ENCODE measurements around the gene RIOX2. TPM values are rescaled to one million over a fixed set of nuclear protein-coding genes. Genes with fewer than 3 reads are reported as not detected.

Gene RIOX2
- total RNA-seq, 1 donor from 2014 or later = 40.3 TPM

DNA sequence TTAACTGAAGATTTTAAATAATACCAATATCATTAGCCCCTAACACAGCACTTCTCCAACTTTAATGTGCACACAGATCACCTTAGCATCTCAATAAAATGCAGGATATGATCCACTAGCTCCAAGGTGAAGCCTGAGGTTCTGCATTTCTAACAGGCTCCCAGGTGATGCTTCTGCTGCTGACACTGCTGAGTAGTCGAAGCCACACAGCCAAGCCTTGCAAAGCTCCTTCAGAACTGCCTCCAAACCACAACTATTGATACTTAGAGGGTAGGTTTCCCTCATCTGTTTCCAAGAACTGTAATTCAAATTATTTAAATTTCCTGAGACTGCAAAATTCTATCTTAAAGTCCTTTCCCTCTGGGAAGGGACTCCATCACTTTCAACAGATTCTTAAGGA, 3.9 kb downstream of the RIOX2 start:
- TF ChIP-seq, protein P1, sequence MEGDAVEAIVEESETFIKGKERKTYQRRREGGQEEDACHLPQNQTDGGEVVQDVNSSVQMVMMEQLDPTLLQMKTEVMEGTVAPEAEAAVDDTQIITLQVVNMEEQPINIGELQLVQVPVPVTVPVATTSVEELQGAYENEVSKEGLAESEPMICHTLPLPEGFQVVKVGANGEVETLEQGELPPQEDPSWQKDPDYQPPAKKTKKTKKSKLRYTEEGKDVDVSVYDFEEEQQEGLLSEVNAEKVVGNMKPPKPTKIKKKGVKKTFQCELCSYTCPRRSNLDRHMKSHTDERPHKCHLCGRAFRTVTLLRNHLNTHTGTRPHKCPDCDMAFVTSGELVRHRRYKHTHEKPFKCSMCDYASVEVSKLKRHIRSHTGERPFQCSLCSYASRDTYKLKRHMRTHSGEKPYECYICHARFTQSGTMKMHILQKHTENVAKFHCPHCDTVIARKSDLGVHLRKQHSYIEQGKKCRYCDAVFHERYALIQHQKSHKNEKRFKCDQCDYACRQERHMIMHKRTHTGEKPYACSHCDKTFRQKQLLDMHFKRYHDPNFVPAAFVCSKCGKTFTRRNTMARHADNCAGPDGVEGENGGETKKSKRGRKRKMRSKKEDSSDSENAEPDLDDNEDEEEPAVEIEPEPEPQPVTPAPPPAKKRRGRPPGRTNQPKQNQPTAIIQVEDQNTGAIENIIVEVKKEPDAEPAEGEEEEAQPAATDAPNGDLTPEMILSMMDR (IDR thresholded peaks at IDR 0.05; ENCODE audit: insufficient read depth, low read length, severe bottlenecking) = no peak
- no peak for FAIRE-seq
- H3K4me3 ChIP-seq (ENCODE audit: low read depth, low read length) = no peak overlapping the region
- no peaks in the 10 kb centered on the region for H3K27me3 ChIP-seq (ENCODE audit: control insufficient read depth, insufficient read depth, low read length)
- peaks cover 4% of the 10 kb centered on the region for H3K36me3 ChIP-seq (ENCODE audit: control insufficient read depth, insufficient read depth, low read length)
- DNase-seq (ENCODE audit: low read depth) = no peak

DNA sequence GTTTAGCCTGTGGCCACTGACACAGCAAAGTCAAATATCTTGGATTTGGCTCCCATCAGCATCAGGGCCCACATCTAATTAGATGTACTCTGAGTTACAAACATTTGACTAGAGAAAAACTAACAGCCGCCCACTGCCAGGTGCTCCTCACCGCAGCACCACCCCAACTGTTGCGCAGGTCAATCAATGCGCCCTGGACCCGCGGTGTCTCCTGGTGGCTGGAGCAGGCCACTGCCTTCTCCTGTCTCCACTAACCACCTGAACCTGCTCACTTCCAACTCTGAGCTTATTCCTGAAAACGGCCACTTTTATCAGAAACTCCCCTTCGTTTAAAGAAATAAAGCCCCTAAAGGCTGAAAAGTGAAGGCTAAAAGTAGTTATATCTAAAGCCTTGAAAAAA, 4.3 kb downstream of the RIOX2 start:
- Histone ChIP-seq H3K4me3 (ENCODE audit: low read depth, low read length) (no peak overlapping the region), H3K36me3 (ENCODE audit: control insufficient read depth, insufficient read depth, low read length) (peaks cover 4% of the 10 kb centered on the region), H3K27me3 (ENCODE audit: control insufficient read depth, insufficient read depth, low read length) (no peaks in the 10 kb centered on the region)
- FAIRE-seq (no peak), DNase-seq (ENCODE audit: low read depth) (no peak)
- TF ChIP-seq, protein P1 (IDR thresholded peaks at IDR 0.05; ENCODE audit: insufficient read depth, low read length, severe bottlenecking) = no peak

DNA sequence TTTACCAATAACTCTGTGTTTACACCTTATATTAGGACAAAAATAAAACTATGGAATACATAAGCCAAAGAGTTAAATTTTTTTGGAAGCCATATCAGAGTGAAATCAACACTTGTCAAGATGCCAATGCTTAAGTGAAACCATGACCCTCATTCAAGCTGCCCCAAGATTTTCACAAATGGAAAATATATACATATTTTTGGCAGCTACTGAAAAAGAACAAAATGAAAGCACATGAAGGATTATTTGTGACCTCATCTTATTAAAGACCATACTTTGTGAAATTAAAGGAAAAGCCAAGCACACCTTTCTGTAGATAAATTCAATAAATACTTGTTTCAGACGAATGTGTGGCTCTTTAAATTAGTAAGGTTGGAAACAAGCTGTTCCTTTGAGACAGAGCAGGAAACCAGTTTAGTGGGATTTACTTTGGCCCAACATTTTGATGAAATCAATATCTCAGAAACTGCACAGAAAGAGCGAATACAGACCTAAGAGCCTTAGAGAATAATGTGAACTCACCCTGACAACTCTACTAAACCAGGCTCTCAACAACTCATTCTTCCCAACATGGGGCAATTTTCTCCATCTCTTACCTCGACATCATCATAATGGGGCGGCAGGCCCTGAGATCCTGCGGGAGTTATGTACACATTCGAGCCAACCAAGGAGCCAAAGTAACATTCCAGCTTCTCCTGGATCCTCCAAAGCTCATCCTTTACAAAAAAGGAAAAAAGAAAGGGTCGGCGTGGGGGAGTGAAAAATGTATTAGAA, 11.1 kb downstream of the RIOX2 start:
- no peaks in the 10 kb centered on the region for H3K27me3 ChIP-seq (ENCODE audit: control insufficient read depth, insufficient read depth, low read length)
- H3K36me3 ChIP-seq (ENCODE audit: control insufficient read depth, insufficient read depth, low read length) = peaks cover 4% of the 10 kb centered on the region
- DNase-seq (ENCODE audit: low read depth) (no peak), FAIRE-seq (no peak)
- no peak overlapping the region for H3K4me3 ChIP-seq (ENCODE audit: low read depth, low read length)
- TF ChIP-seq, protein P1 (IDR thresholded peaks at IDR 0.05; ENCODE audit: insufficient read depth, low read length, severe bottlenecking) = no peak

DNA sequence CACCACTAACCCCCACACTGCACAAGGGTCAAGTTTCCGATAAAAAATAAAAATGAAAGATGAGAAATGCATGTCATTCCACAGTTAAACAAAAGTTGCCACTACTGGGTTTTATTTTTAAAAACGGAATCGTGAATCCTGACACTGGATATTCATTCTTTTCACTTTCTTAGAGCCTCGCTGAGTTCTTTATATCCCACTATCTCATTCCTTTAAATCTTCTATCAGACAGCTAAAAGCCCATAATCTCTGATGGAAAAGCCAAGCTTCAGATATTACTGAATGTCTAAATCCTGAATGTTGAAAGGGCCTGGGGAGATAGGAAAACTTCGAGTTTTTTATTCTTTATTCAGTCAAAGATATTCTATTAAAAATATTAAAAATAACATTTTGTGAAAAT, 11.7 kb downstream of the RIOX2 start:
- Histone ChIP-seq H3K4me3 (ENCODE audit: low read depth, low read length) (no peak overlapping the region), H3K36me3 (ENCODE audit: control insufficient read depth, insufficient read depth, low read length) (peaks cover 4% of the 10 kb centered on the region), H3K27me3 (ENCODE audit: control insufficient read depth, insufficient read depth, low read length) (no peaks in the 10 kb centered on the region)
- FAIRE-seq (no peak), DNase-seq (ENCODE audit: low read depth) (no peak)
- TF ChIP-seq, protein P1 (IDR thresholded peaks at IDR 0.05; ENCODE audit: insufficient read depth, low read length, severe bottlenecking) = no peak

DNA sequence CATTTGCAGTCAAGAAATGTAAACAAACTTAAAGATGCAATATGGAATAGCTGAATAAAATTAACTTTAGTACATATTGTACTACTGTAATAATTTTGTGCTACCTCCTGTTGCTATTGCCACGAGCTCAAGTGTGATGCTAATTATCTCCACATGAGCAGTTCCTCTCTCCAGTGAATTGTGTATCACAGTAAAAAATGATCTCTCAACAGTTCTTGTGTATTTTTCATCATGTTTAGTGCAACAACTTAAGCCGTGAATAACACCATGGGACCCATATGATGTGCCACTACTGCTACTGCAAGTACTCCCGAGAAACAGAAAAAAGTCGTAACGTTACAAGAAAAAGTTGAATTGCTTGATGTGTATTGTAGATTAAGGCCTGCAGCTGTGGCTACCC, 12.4 kb downstream of the RIOX2 start:
- Histone ChIP-seq H3K4me3 (ENCODE audit: low read depth, low read length) (no peak overlapping the region), H3K27me3 (ENCODE audit: control insufficient read depth, insufficient read depth, low read length) (no peaks in the 10 kb centered on the region), H3K36me3 (ENCODE audit: control insufficient read depth, insufficient read depth, low read length) (peaks cover 4% of the 10 kb centered on the region)
- FAIRE-seq (no peak), DNase-seq (ENCODE audit: low read depth) (no peak)
- TF ChIP-seq, protein P1 (IDR thresholded peaks at IDR 0.05; ENCODE audit: insufficient read depth, low read length, severe bottlenecking) = no peak

DNA sequence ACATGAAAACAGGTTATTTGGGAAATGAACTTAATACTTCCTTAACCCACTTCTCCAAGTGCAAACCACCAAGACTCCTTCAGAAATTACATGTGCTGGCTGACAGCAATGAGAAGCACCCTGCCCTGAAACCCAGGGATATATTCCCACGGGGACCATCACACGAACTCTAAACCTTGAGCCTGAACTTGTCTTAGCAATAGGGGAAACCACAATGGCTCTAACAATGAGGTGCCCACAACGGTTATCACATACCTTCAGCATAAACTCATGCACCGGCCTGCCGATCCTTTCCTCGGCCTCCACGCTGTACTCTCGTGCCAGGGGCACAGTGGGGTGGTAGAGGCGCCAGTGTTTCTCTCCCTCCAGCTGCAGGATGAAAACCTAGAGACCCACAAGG, 13.4 kb downstream of the RIOX2 start:
- Histone ChIP-seq H3K36me3 (ENCODE audit: control insufficient read depth, insufficient read depth, low read length) (peaks cover 5% of the 10 kb centered on the region), H3K27me3 (ENCODE audit: control insufficient read depth, insufficient read depth, low read length) (no peaks in the 10 kb centered on the region), H3K4me3 (ENCODE audit: low read depth, low read length) (no peak overlapping the region)
- TF ChIP-seq, protein P1 (IDR thresholded peaks at IDR 0.05; ENCODE audit: insufficient read depth, low read length, severe bottlenecking) = no peak
- no peak for FAIRE-seq
- DNase-seq (ENCODE audit: low read depth) = no peak

Data from bronchial epithelial cell (primary cell).